ENCODE data around the gene DDX3X. TPM values are rescaled to one million over a fixed set of nuclear protein-coding genes. Genes with fewer than 3 reads are reported as not detected.
"Not testable (repeated sequence)": the region's sequence is repeated elsewhere in the genome, so short reads cannot be mapped to it uniquely, and the experiment has no call there.

The DDX3X gene
- polyA plus RNA-seq, 3 donors: 165 to 280 (median 200) TPM

DNA sequence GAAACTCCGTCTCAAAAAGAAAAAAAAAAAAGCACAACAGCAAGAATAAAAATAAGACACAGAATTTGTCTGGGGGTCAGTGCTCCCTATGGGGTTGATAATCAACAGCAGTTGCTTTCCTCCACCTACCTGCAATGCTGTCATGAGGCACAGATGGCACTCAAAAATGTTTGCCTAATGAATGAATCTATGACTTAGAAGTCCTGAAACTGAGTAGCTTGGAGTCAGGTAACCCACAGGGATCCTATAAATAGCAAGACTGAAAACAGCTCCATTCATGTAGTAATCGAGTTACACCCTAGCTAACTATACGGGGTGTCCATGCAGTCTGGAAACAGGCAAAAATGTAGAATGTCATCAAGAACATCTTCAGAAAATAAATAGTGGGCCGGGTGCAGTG, 19.8 kb upstream of the DDX3X start:
- H3K9me3 Mint-ChIP-seq: peaks cover 0 to 7% (median 0%) of the 10 kb centered on the region in 7 donors
- H3K36me3 Mint-ChIP-seq: no peaks in the 10 kb centered on the region
- peaks cover 20 to 29% of the 10 kb centered on the region in 2 donors for H3K4me1 ChIP-seq (ENCODE audit: control insufficient read depth in 1 of 2, insufficient read depth in 2 of 2, low read length in 2 of 2)
- H3K4me3 Mint-ChIP-seq: no peak overlapping the region
- no peak overlapping the region for H2AFZ ChIP-seq (ENCODE audit: insufficient read depth, low read depth, low read length, poor library complexity, severe bottlenecking)
- H3K9ac ChIP-seq (ENCODE audit: insufficient read depth, low read length, poor library complexity, severe bottlenecking): no peak overlapping the region
- H3K4me3 ChIP-seq (replicated peaks in 1 of 3; ENCODE audit: low read depth in 2 of 3, low read length in 3 of 3): no peak overlapping the region
- no peak for DNase-seq
- no peak overlapping the region for H3K27ac ChIP-seq (ENCODE audit: low read depth in 1 of 2, low read length in 2 of 2)
- 80% methylated on average over 1 of the region's 4 CpGs for WGBS (ENCODE audit: insufficient coverage)
- H3K27me3 Mint-ChIP-seq (ENCODE audit: low read depth in 3 of 3): peaks cover 0 to 33% (median 0%) of the 10 kb centered on the region in 3 donors
- intact Hi-C loops (cut with micrococcal nuclease): no loop called here
- no peaks in the 10 kb centered on the region for H4K20me1 ChIP-seq (ENCODE audit: insufficient read depth, low read length)
- H3K4me2 ChIP-seq (replicated peaks; ENCODE audit: extremely low read depth, low read length, poor library complexity, severe bottlenecking): no peak overlapping the region
- no peak for TF ChIP-seq CTCF (IDR thresholded peaks at IDR 0.05)
- H3K79me2 ChIP-seq (ENCODE audit: insufficient read depth, low read length): no peaks in the 10 kb centered on the region
- H3K9me3 ChIP-seq (replicated peaks in 1 of 2; ENCODE audit: control insufficient read depth in 1 of 2, insufficient read depth in 1 of 2, low read length in 2 of 2): no peaks in the 10 kb centered on the region
- no peaks in the 10 kb centered on the region for H3K36me3 ChIP-seq (replicated peaks in 1 of 2; ENCODE audit: control insufficient read depth in 1 of 2, insufficient read depth in 2 of 2, low read length in 2 of 2)
- no peaks in the 10 kb centered on the region for H3K27me3 ChIP-seq (ENCODE audit: control insufficient read depth in 2 of 2, insufficient read depth in 2 of 2, low read length in 2 of 2)
- H3K27ac Mint-ChIP-seq: no peak overlapping the region
- peaks cover 16% of the 10 kb centered on the region for H3K4me1 Mint-ChIP-seq

DNA sequence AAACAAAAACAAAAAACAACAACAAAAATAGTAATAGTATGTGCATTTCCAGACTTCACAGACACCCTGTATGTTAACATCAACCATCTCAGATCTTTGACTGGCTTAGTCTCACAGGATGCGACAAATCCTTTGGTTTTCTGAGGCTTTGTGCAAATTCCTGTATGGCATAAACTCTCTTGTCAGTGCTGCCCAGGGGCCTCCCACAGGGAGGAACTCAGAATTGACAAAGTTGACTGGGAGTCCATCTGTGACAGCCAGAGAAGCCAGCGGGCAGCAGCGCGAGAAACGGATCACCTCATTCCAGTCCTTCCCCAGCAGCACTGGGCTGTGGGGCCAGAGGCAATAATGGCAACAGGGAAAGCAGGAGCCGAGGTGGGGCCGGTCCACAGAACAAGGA, 19.1 kb upstream of the DDX3X start:
- WGBS (ENCODE audit: insufficient coverage): 100% methylated on average over 5 of the region's 7 CpGs
- no peaks in the 10 kb centered on the region for H3K79me2 ChIP-seq (ENCODE audit: insufficient read depth, low read length)
- no peak overlapping the region for H2AFZ ChIP-seq (ENCODE audit: insufficient read depth, low read depth, low read length, poor library complexity, severe bottlenecking)
- H3K9me3 Mint-ChIP-seq: peaks cover 0 to 7% (median 0%) of the 10 kb centered on the region in 7 donors
- no peaks in the 10 kb centered on the region for H3K9me3 ChIP-seq (replicated peaks in 1 of 2; ENCODE audit: control insufficient read depth in 1 of 2, insufficient read depth in 1 of 2, low read length in 2 of 2)
- TF ChIP-seq CTCF (IDR thresholded peaks at IDR 0.05): no peak
- no peaks in the 10 kb centered on the region for H4K20me1 ChIP-seq (ENCODE audit: insufficient read depth, low read length)
- no peaks in the 10 kb centered on the region for H3K36me3 Mint-ChIP-seq
- H3K4me3 ChIP-seq (replicated peaks in 1 of 3; ENCODE audit: low read depth in 2 of 3, low read length in 3 of 3): no peak overlapping the region
- H3K27ac Mint-ChIP-seq: peak overlapping the region in 1 of 7 donors; percentile 31
- intact Hi-C loops (cut with micrococcal nuclease): no loop called here
- peaks cover 18 to 29% of the 10 kb centered on the region in 2 donors for H3K4me1 ChIP-seq (ENCODE audit: control insufficient read depth in 1 of 2, insufficient read depth in 2 of 2, low read length in 2 of 2)
- peaks cover 0 to 34% (median 0%) of the 10 kb centered on the region in 3 donors for H3K27me3 Mint-ChIP-seq (ENCODE audit: low read depth in 3 of 3)
- H3K4me2 ChIP-seq (replicated peaks; ENCODE audit: extremely low read depth, low read length, poor library complexity, severe bottlenecking): no peak overlapping the region
- no peak for DNase-seq
- H3K36me3 ChIP-seq (replicated peaks in 1 of 2; ENCODE audit: control insufficient read depth in 1 of 2, insufficient read depth in 2 of 2, low read length in 2 of 2): no peaks in the 10 kb centered on the region
- H3K9ac ChIP-seq (ENCODE audit: insufficient read depth, low read length, poor library complexity, severe bottlenecking): no peak overlapping the region
- no peak overlapping the region for H3K27ac ChIP-seq (ENCODE audit: low read depth in 1 of 2, low read length in 2 of 2)
- peaks cover 15% of the 10 kb centered on the region for H3K4me1 Mint-ChIP-seq
- H3K4me3 Mint-ChIP-seq: no peak overlapping the region
- H3K27me3 ChIP-seq (ENCODE audit: control insufficient read depth in 2 of 2, insufficient read depth in 2 of 2, low read length in 2 of 2): no peaks in the 10 kb centered on the region

DNA sequence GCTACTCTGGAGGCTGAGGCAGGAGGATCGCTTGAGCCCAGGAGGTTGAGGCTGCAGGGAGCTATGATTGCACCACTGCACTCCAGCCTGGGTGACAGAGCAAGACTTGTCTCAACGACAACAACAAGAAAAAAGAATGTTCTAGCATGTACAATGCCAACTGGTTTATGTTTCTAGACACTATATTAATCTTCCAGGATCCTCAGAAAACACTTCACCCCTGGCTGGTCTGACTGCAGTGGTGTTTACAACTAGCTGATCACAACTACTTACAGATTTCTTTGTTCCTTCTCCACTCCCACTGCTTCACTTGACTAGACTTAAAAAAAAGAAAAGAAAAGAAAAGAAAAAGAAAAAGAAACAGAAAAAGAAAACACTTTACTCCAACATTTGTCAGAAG, 17.7 kb upstream of the DDX3X start:
- H3K9me3 Mint-ChIP-seq; H3K4me3 ChIP-seq (replicated peaks in 1 of 3; ENCODE audit: low read depth in 2 of 3, low read length in 3 of 3); DNase-seq; H3K4me2 ChIP-seq (replicated peaks; ENCODE audit: extremely low read depth, low read length, poor library complexity, severe bottlenecking); H2AFZ ChIP-seq (ENCODE audit: insufficient read depth, low read depth, low read length, poor library complexity, severe bottlenecking); H3K9me3 ChIP-seq (replicated peaks in 1 of 2; ENCODE audit: control insufficient read depth in 1 of 2, insufficient read depth in 1 of 2, low read length in 2 of 2); H3K27me3 ChIP-seq (ENCODE audit: control insufficient read depth in 2 of 2, insufficient read depth in 2 of 2, low read length in 2 of 2); H3K9ac ChIP-seq (ENCODE audit: insufficient read depth, low read length, poor library complexity, severe bottlenecking); H3K36me3 Mint-ChIP-seq; intact Hi-C loops (cut with micrococcal nuclease); H4K20me1 ChIP-seq (ENCODE audit: insufficient read depth, low read length); H3K36me3 ChIP-seq (replicated peaks in 1 of 2; ENCODE audit: control insufficient read depth in 1 of 2, insufficient read depth in 2 of 2, low read length in 2 of 2); H3K79me2 ChIP-seq (ENCODE audit: insufficient read depth, low read length); H3K4me3 Mint-ChIP-seq; H3K27ac ChIP-seq (ENCODE audit: low read depth in 1 of 2, low read length in 2 of 2): not testable (repeated sequence)
- Mint-ChIP-seq H3K27ac (peak overlapping the region; percentile 91 to 97 (median 95)), H3K4me1 (peaks cover 12% of the 10 kb centered on the region), H3K27me3 (ENCODE audit: low read depth in 3 of 3) (peaks cover 0 to 35% (median 0%) of the 10 kb centered on the region in 3 donors)
- no CpG with 5 or more reads among the region's 2 CpGs for WGBS (ENCODE audit: insufficient coverage)
- H3K4me1 ChIP-seq (ENCODE audit: control insufficient read depth in 1 of 2, insufficient read depth in 2 of 2, low read length in 2 of 2): peaks cover 18 to 29% of the 10 kb centered on the region in 2 donors
